OCI-LY3 (cell line): ENCODE data around the gene EGR4.
A peak's percentile ranks its signal among the peaks of the same experiment; 100 is the strongest.

Experiments
- H2AFZ ChIP-seq: fragments of 200-600, 300-600 bp; shearing (Covaris generic); 2 replicates; pipeline ENCODE4 v1.6.0; 2014; ENCODE audit warnings: antibody characterized with exemption, low read depth, low read length
- H3K27ac ChIP-seq: fragments of 200-600, 300-600 bp; sonication (generic); 2 replicates; pipeline ENCODE4 v1.5.1; 2014; ENCODE audit warnings: mild to moderate bottlenecking, low read length, moderate library complexity, mixed read lengths
- H3K27me3 ChIP-seq: fragments of 200-600, 300-600 bp; sonication (generic); 2 replicates; pipeline ENCODE4 v1.6.1; 2014; ENCODE audit warnings: low read depth, low read length, mixed read lengths
- H3K36me3 ChIP-seq: fragments of 200-600, 300-600 bp; sonication (generic); replicated peaks from 2 replicates; pipeline ENCODE3; 2014; ENCODE audit warnings: low read depth, low read length, mixed read lengths
- H3K4me1 ChIP-seq: fragments of 300-600, 200-600 bp; sonication (generic); 2 replicates; pipeline ENCODE4 v1.6.1; 2014; ENCODE audit warnings: low read length, mixed read lengths
- H3K4me2 ChIP-seq: fragments of 200-600, 300-600 bp; sonication (generic); 2 replicates; pipeline ENCODE4 v1.6.1; 2014; ENCODE audit warnings: low read length, mixed read lengths
- H3K4me3 ChIP-seq: fragments of 300-600, 200-600 bp; sonication (generic); 2 replicates; pipeline ENCODE4 v1.5.1; 2014; ENCODE audit warnings: antibody characterized with exemption, mild to moderate bottlenecking, low read length, moderate library complexity
- H3K79me2 ChIP-seq: fragments of 300-600, 200-600 bp; shearing (Covaris generic); 2 replicates; pipeline ENCODE4 v1.6.1; 2014; ENCODE audit warnings: mild to moderate bottlenecking, low read length, mixed read lengths
- H3K9ac ChIP-seq: fragments of 300-600, 200-600 bp; shearing (Covaris generic); 2 replicates; pipeline ENCODE4 v1.6.0; 2014; ENCODE audit warnings: mild to moderate bottlenecking, low read length, moderate library complexity
- H3K9me3 ChIP-seq: fragments of 200-600, 300-600 bp; shearing (Covaris generic); 2 replicates; pipeline ENCODE4 v1.6.1; 2014; ENCODE audit warnings: low read length, mixed read lengths; ENCODE audit not compliant: insufficient read depth
- H4K20me1 ChIP-seq: fragments of 200-600, 300-600 bp; sonication (generic); 2 replicates; pipeline ENCODE4 v1.6.1; 2016; ENCODE audit warnings: low read length, mixed read lengths; ENCODE audit not compliant: insufficient read depth
- CTCF ChIP-seq: fragments of 200-600, 300-600 bp; sonication (generic); IDR thresholded peaks from 2 replicates; pipeline ENCODE4 v1.5.1; 2014; ENCODE audit warnings: antibody characterized with exemption, low read length, low read depth
- EZH2phosphoT487 ChIP-seq: fragments of 200-600 bp; shearing (Covaris generic); IDR thresholded peaks from 2 replicates; pipeline ENCODE4 v1.6.1; 2018; ENCODE audit warnings: antibody characterized with exemption, mixed run types, low read depth

EGR4 gene

GRCh38 chr2:73284296-73285158 is 8.8 kb downstream of the EGR4 start, which contains the start of gene FBXO41:
TSS of gene FBXO41 (minus strand) at chr2:73284478. CDS start at chr2:73269630, 14,848 bp downstream.
- Histone ChIP-seq H3K9ac (peak within 1 kb of the TSS; percentile 100), H3K9me3 (no peaks in the 10 kb centered on the region), H3K27ac (peak within 1 kb of the TSS; percentile 98), H3K27me3 (no peaks in the 10 kb centered on the region), H2AFZ (0 out of 2 replicates have a peak within 1 kb of the TSS, but pooled peaks have one; percentile 37), H3K4me2 (peak within 1 kb of the TSS; percentile 100), H3K79me2 (peaks cover 48% of the 10 kb centered on the region), H3K4me3 (peak within 1 kb of the TSS; percentile 79), H4K20me1 (peaks cover 35% of the 10 kb centered on the region), H3K4me1 (peaks cover 31% of the 10 kb centered on the region), H3K36me3 (peaks cover 18% of the 10 kb centered on the region)
- TF ChIP-seq CTCF (no peak), EZH2phosphoT487 (no peak)

GRCh38 chr2:73283545-73284295 is 9.6 kb downstream of the EGR4 start:
- Histone ChIP-seq H3K79me2 (peaks cover 56% of the 10 kb centered on the region), H3K4me2 (peak overlapping the region; percentile 100), H3K27ac (peak overlapping the region; percentile 98), H4K20me1 (peaks cover 43% of the 10 kb centered on the region), H2AFZ (no peak overlapping the region), H3K9me3 (no peaks in the 10 kb centered on the region), H3K27me3 (no peaks in the 10 kb centered on the region), H3K4me1 (peaks cover 31% of the 10 kb centered on the region), H3K9ac (peak overlapping the region; percentile 100), H3K4me3 (peak overlapping the region; percentile 79), H3K36me3 (peaks cover 24% of the 10 kb centered on the region)
- no peak for TF ChIP-seq EZH2phosphoT487

GRCh38 chr2:73282924-73283544 is 10.3 kb downstream of the EGR4 start:
- Histone ChIP-seq H2AFZ (no peak overlapping the region), H3K4me3 (peak overlapping the region; percentile 79), H3K27ac (peak overlapping the region; percentile 98; the same call in 1 of the 2 replicates), H3K36me3 (peaks cover 30% of the 10 kb centered on the region), H3K4me1 (peaks cover 31% of the 10 kb centered on the region), H3K79me2 (peaks cover 63% of the 10 kb centered on the region), H3K4me2 (peak overlapping the region; percentile 100), H3K27me3 (no peaks in the 10 kb centered on the region), H3K9ac (peak overlapping the region; percentile 100), H4K20me1 (peaks cover 50% of the 10 kb centered on the region), H3K9me3 (no peaks in the 10 kb centered on the region)
- TF ChIP-seq EZH2phosphoT487, result no peak
- TF ChIP-seq CTCF, result peak; percentile 29

GRCh38 chr2:73281244-73281643 is 12.1 kb downstream of the EGR4 start:
- Histone ChIP-seq H3K4me2 (no peak overlapping the region), H3K27ac (no peak overlapping the region), H3K27me3 (no peaks in the 10 kb centered on the region), H3K9me3 (no peaks in the 10 kb centered on the region), H4K20me1 (peaks cover 62% of the 10 kb centered on the region), H3K9ac (no peak overlapping the region), H3K4me1 (peaks cover 23% of the 10 kb centered on the region), H3K36me3 (peaks cover 43% of the 10 kb centered on the region), H3K4me3 (no peak overlapping the region), H2AFZ (no peak overlapping the region), H3K79me2 (peaks cover 81% of the 10 kb centered on the region)
- TF ChIP-seq EZH2phosphoT487, result no peak
- no peak for TF ChIP-seq CTCF
